HG02938 (cell line): ENCODE data around the gene MRPS6.

Source experiments
- ATAC-seq: cut with Tn5 transposase; IDR thresholded peaks from one replicate; pipeline ENCODE4 v1.9.1; 2021; ENCODE audit warnings: mild to moderate bottlenecking, moderate library complexity; ENCODE audit not compliant: unreplicated experiment

Gene MRPS6

DNA sequence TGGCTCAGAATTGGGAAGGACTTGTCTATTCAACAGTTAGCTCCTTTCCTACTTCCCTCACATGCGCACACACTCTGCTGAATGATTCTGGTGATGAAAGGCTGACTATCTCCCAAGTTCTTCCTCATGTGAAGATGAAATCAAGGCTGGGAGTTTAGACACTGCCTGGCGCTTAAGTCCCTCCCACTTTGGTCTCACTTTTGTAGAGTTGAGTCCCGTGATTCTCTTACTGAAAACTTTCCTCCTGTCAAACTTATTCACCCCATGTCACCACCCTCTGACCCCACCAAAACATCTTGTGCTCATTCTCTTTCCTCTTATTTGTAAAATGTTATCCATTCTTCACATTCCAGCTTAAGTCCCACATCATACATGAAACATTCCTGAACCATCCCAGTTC lies 8.4 kb upstream of the MRPS6 start:
- no peak for ATAC-seq

DNA sequence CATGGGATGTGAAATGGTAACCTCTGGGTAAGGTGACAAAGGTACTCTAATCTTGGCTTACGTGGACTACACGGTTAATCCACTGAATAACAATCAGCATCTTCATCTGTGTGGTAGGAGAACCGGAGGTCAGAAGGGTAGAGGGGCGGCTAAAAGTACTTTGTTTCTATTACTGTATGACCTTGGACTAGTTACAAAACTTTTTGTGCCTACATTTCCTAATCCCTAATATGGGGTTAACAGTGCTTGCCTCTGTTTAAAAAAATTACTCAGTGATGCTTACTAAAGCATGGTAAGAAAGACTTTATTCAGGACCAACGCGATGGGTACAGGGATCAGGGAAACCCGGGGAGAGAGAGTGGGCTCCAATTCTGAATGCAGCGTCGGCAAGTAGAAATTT lies 1.7 kb upstream of the MRPS6 start:
- no peak for ATAC-seq

DNA sequence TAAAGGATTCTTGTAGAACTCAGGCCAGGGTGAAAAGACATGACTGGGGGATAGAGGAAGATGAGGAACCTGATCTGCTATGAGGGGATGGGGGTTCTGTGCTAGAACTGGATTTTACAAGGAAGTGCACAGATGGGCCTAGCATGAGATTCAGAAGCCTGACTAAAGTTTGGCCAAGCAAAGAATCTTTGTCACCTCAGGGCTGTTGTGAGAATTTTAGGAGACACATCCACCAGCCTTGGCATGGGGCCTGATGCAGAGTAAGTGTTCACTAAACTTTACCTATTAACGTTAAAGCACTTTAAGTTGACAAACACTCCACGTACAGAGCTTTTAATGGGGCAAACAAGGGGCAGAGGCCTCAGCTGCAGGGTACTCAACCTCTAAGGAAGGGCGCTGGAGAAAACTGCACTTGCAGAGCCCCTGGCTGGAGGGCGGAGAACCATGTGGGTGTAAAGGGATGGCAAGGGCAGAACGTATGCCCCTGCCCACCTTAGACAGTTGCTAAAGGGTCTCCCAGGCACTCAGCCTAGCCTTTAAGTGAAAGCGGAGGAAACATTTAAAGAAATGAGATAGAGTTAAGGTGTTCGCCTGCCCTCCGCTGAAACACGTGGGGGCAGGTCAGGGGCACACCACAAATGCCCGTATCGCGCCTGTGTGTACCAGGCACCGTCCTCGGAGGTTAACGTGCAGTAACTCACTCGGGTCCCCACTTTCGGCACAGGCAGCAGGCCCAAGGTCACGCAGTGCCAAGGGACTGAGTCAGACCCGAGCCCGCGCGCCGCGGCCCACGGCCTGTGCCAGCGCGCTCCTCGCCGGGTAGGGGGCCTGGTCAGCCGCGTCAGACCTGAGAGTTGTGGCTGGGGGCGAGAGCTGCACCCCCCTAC lies 990 bp upstream of the MRPS6 start:
- peak; percentile 3 for ATAC-seq

DNA sequence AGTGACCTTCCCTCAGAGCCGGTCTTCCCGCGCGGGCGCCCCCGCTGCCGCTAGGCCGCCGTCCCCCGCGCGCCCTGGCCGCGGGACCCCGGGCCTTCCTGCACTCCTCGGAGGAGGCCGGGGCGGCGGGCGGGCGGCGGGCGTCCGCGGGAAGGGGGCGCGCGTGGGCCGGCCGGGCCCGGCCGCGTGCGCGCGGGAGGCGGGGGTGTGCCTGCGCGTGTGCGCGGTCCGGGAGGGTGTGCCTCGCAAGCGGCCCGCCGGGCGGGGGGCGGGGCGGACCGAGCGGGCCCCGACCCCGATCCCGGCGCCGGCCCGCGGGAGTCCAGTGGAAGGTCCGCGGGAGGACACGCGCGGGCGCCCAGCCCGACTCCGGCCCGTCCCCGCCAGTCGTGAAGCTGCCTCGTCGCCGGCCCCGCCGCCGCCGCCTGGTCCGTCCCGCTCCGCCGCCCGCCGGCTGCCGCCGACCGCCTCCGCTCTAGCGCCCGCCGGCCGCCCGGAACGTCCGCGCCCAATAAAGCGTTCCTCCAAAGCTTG lies 438 bp downstream of the MRPS6 start:
- ATAC-seq = peak; percentile 28

DNA sequence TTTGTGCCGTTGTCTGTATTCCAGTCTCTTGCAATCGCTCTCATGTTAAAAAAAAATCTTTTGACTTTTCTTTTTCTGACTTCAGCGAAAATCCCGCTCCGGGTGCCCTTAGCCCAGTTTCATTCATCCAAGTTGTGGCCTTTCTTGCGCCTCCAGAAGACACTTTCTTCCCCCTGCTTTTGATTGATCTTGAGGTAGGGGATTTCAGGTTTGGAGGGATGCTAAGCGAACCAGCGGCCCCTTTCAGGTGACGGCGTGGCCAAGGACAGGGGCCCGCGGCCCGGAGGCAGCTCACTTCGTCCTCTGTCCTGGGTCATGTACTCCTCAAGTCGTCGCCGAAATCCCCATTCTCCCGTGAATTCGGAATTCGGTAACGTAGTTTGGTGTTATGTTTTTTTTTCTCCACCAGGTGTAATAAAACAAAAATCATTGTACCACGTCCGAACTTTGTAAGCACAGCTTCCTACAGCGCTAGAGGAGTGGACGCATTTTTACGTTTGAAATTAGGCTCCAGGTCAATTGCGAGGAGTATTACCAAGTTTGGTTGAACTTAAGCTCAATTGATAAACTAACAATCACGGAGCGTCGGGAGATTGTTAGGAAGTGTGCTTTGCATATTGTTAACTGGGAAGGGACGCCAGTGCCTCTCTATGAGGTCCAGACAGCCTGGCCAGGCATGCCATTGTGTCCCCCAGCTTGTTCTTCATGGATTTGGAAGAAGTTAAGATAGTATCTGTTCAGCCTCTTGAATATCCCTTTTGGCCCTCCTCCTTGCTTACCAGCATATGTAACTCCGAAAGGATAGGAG lies 1.1 kb downstream of the MRPS6 start:
- peak; percentile 5 for ATAC-seq

DNA sequence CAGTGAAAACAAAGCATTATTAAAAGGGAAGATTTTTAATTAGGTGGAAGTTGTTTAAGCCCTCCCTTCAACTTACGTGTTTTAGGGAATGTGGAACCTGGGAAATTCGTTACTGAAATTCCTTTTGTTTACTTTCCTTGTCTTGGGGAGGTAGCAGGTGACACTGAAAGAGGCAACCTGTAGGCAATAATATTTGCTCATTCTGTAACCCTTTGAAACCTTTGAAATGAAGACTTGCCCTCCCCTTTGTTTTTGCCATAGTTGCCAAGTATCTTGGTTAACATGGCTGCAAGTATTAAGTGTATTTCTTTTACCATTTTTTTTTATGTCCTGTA lies 1.7 kb downstream of the MRPS6 start:
- ATAC-seq = no peak

DNA sequence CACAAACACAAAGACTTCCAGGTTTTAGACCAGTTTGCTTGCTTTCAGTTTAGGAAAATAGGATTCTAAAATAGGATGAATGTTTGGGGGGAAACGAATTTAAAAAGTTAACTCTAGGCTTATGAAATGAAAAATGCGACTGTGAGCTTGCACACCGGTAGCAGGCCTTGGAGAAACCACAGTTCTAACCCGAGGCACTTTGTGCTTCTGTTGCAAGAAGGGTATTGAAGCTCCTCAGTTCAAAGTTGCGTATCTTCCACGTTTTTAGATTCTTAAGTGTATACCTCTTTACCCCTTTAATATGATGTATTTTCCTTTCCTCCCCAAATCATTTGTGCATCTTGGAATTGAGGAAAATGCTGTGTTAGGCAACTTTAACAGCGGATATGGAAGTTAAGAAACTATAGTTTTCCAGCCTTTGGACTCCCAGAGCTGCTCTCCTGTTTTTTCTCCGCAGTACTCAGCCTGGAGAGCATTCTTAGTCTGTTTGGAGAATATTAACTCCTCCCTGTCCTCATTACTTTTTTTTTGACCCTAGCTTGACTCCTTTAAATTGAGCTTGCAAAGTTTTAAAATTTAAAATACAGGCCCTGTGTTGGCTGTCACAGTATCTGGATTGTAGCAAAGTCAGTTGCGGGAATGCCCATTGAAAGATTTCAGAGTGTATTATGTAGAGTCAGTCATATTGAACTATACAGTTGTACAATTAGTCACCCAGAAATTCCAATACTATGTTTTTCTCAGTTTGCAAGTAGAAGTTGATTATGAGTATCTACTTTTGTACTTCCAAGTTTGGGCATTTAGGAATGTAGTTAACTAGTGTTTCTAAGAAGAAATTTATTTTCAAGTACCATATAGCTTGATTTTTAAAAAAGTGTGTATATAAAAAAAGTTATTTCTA lies 2.6 kb downstream of the MRPS6 start:
- no peak for ATAC-seq

DNA sequence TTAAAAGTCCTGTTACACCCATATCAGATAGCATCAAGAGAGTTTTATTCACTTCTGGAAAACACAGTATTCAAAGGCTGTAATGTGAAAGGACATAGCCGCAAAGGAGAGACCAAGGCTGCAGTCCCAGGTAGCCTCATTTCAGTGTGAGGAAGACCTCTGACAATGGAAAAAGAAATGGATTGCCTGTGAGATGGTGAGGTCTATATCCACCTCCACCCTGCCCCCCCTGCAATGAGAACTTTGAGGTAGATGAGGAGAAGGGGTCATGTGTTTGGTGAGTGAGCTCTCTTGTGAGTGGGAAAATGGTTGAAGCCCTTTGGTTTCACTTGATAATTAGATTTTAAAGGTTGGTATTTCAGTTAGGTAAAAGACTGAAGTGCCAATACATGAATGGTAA lies 3.5 kb downstream of the MRPS6 start:
- no peak for ATAC-seq

DNA sequence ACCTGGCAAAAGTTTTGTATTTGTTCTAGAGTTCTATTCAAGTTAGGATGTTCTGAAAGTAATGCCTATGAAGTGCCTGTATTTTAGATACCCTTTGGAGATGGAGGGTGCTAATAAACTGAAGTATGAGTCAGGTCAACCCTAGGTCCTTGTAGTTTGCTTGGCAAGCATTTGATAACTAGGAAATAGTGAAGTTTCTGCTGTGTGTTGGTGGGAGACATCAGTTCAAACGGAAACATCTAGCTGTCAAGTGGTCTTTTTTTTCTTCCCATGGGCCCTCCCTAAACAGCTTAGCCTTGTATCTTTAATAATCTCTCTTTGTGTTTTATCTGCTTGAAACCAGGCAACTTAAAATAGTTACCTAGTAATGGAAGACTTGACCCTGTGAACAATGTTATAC lies 4.5 kb downstream of the MRPS6 start:
- ATAC-seq = no peak

DNA sequence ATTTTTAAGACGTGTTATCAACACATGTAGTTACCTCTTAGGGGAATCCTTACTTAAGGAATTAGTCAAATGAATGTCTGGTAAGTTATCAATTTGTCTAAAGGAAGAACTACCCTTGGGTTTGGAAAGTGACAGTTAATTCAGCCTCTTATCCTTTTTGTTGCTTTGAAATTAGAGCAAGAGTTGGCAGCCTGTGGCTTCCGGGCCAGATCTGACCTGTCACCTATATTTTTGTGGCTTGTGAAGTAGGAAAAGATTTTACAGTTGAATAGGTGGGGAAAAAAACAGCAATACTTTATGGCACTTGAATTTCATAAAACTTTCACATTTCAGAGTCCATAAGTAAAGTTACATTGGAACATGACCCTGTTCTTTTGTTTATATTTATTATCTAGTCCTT lies 5.5 kb downstream of the MRPS6 start:
- no peak for ATAC-seq

DNA sequence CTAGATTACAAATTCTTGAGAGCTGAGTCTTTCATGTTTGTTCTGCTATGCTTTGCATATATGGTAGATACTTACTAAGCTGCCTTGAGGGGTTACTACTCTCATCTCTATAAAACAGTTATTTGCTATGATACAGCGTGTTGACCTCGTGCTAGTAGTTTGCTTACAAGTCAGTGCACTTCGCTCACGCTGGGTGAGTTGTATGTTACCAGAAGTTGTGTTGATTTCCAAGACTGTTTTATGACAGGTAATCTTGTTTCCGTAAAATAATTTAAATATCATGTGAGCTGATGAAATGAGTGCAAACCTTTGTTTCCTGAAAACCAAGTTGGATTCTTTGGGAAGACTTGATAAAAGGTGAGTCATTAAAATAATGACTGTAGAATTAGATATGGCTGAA lies 7.3 kb downstream of the MRPS6 start:
- no peak for ATAC-seq

DNA sequence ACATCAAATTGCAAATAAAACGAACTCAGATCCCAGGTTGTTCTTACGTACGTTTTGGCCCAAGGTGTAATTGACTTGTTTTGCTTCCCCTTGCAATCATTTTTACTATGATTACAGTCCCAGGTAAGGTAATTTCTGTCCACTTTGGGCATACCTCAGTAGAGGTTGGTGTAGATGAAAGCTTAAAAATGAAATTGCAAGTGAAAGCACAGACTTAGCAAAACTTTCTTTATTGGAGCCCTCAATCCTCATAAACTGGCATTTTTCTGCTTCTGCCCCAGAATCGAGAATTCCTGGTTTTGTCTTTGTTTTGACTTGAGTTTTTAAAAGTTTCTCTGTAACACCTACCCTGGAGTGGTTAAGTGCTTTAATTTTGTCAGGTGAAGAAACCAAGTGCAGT lies 9.4 kb downstream of the MRPS6 start:
- ATAC-seq = no peak

DNA sequence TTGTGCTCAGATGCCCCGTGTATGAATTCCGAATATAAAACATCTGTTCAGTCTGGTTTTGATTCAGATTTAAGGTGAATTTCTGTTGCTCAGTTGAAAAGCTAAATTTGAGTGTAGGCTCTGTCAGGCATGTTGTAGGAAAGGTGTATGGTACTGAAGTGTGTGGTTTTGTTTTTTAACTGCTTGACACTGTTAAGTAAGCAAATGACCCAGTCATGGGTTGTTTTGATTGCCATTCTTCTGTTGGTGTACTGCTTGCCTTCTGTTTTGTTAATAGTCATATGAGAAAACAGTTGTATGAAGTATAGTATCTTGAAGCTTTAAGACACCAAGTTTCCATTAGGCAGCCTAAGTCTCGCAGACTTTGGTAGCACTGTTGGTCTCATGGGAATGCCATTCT lies 10.0 kb downstream of the MRPS6 start:
- ATAC-seq = no peak

DNA sequence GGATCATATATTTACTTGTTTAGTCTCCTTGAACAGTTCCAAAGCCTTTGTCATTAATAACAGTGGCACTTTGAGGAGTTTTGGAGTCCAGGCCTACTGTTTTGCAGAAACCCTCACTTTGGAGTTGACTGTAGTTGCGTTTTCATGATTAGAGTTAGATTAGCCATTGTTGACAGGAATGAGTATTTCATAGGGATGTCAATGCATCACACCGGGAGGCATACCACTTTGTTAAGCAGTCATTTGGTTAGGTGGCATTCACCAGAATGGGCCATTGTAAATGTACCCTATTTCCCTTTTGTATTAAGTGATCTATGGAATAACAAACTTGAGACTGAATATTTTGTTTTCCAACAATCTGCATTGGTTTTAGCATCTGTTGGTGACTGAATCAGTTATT lies 11.8 kb downstream of the MRPS6 start:
- ATAC-seq = no peak

DNA sequence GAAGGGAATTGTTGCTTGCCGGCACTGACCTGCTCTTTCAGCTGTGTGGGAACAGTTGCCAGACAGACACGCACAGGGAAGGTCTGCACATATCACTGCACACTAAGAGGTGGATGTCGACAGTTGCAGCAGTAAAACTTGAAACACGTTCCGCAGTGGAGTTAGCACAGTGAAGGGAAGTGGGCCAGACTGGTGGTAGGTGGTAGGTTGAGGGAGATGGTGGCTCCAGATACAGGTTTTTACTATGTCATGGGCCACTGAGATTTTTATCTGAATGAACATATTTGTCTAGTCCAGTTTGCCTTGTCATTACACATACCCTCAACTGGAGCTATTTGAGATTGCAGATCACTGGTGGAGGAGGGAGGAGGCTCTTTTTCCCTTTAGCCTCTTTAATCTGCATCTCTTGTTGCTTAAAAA lies 13.5 kb downstream of the MRPS6 start:
- no peak for ATAC-seq

DNA sequence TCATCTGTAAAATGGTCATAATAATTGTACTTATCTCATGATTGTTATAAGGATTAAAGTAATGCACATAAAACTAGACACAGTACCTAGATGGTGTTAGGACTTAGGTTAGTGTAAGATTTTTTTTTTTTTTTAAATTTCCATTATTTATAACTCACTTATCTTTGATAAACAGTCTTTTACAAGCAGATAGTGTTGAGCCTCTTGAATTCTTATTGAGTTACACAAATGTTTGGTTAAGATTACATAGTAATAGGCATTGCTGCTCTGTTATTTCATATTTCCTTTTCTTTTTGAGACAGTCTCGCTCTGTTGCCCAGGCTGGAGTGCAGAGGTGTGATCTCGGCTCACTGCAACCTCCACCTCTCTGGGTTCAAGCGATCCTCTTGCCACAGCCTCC lies 15.4 kb downstream of the MRPS6 start:
- no peak for ATAC-seq

DNA sequence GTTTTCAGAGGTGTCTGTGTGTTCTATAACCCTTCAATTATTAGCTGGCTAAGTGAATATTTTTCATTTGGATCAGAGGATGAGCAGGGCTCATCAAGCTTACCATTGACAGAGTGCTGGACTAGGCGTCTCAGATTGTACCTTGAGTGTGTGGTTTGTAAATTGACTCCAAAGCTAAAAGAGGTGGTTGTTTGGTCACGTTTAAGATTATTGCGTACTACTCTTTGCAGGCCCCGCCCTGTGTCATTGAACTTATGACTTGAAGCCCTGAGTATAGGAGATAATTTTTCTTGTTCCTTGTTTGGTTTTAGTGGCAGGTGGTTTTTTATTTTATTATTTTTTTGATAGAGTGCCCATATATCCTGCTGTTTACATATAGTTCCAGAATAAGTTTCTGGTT lies 17.7 kb downstream of the MRPS6 start:
- ATAC-seq = no peak

DNA sequence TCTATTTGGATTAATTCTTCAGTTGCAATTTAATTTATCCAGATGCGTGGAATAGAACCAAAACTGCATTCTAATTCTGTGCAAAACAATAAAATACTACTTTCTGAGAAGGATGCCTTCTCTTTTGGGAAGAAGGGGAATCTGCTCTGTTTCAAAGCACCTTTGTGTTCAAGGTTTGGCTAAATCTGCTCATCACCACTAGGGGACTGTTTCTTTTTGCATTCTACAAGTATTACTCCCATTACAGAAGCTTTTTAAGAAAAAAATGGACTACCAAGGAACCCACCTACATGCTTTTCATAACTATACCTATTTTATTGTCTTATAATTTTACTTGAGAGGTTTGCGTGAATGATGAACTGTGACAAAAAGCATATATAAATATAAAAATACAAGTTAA lies 18.2 kb downstream of the MRPS6 start:
- ATAC-seq = no peak

DNA sequence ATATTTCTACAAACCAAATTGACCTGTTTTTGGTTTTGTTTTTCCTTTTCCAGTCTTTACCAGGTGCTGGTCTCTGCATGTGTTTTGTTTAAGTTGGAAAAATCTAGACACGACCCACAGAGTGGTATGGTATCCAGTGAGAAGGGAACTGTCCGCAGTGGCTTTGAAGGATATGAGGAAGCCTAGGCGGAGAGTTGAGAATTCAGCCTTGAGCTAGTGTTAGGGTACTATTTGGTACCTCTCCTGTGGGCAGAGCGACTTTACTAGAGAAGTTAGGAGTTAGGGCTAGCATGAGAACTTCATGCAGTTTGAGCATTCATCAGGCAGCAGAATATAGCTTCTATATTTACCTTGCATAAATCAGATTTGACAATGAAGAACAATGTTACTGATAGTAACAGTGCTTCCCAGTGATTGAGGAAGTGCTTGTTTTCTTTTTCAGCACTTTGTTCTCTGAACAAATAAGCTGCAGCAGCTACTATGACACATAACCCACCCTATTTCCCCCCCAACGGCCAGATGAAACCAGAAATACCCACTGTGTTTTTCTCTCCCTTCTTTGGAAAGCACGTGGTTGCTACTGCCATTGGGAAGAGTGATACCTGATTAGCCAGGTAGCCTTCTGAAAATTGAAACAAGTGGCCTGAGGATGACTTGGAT lies 19.0 kb downstream of the MRPS6 start:
- ATAC-seq = no peak

DNA sequence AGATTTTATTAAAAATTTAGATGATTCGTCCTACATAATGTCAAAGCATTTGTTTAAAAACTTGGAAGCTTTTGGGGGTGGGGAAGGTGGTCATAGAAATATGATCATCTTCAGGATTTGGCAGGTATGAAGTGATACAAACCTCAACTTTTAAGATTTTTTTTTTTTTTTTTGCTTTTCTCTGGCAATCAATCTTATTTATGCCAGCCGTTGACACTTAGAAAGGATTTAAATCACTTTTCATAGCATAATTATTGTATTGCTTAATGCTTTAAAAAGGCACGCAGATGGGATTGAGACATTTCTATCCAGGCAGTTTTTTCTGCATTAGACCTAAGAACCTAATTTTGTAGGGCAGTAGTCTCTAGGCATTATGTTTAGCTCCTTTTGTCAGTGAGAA lies 19.7 kb downstream of the MRPS6 start:
- no peak for ATAC-seq

DNA sequence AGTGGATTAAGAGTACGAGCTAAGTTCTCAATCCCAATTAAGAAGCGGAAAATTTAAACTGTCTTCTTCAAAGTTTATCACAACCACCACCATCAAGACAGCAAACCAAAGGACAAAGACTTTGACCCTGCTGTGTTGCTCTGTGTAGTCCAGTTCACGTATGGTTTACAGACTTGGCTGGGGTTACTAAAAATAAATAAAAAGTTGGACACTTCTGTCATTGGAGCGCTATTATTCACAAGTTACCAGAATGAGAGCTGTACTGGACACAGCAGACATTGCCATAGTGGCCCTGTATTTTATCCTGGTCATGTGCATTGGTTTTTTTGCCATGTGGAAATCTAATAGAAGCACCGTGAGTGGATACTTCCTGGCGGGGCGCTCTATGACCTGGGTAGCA lies 21.6 kb downstream of the MRPS6 start:
- no peak for ATAC-seq
